MM.1S (cell line): ENCODE data around the gene SWAP70.

Experiments used
- CTCF ChIP-seq: fragments of 300-600 bp; sonication (generic); IDR thresholded peaks from 2 replicates; pipeline ENCODE4 v1.5.1; 2016; ENCODE audit warnings: antibody characterized with exemption, low read length, mixed read lengths
- EZH2 ChIP-seq: fragments of 300-600 bp; sonication (generic); optimal IDR thresholded peaks from 2 replicates; pipeline ENCODE3; 2017; ENCODE audit warnings: low read depth, mild to moderate bottlenecking, antibody characterized with exemption, low read length, mixed read lengths
- EZH2phosphoT487 ChIP-seq: fragments of 300-600 bp; sonication (generic); IDR thresholded peaks from 2 replicates; pipeline ENCODE4 v1.6.1; 2018; ENCODE audit warnings: antibody characterized with exemption, low read length

GRCh38 chr11:9681583-9682372 is 17.9 kb downstream of the SWAP70 start:
- TF ChIP-seq EZH2 (no peak), CTCF (no peak), EZH2phosphoT487 (no peak)
